Stomach (tissue), 4 donors: Measurements from ENCODE around the gene COL5A1.

Source experiments
- EP300 ChIP-seq: sonication (generic); formaldehyde crosslinking; IDR thresholded peaks from one replicate; pipeline ENCODE4 v1.6.1; 2017; ENCODE audit warnings: antibody characterized with exemption
- POLR2A ChIP-seq, 4 donors: fragments of 450-650 bp; IDR thresholded peaks; one replicate each; pipeline ENCODE4 v1.6.1; 2016; ENCODE audit warnings: antibody characterized with exemption in 4 of 4, control low read depth in 2 of 4, mild to moderate bottlenecking in 1 of 4, moderate library complexity in 1 of 4
- POLR2AphosphoS5 ChIP-seq, 3 donors: sonication (generic); formaldehyde crosslinking; IDR thresholded peaks; one replicate each; pipeline ENCODE4 v1.6.1; 2016; ENCODE audit warnings: antibody characterized with exemption in 3 of 3
- TF ChIP-seq, protein P1 (sequence below), 7 experiments: fragments of 450-650 bp in 4 of 7; fragments of 200-600 bp in 3 of 7; sonication (generic) in 3 of 7; IDR thresholded peaks; one replicate each; pipeline ENCODE4 v1.5.1; 2016 to 2019; ENCODE audit warnings: antibody characterized with exemption in 7 of 7, control low read depth in 2 of 7, mild to moderate bottlenecking in 1 of 7

DNA sequence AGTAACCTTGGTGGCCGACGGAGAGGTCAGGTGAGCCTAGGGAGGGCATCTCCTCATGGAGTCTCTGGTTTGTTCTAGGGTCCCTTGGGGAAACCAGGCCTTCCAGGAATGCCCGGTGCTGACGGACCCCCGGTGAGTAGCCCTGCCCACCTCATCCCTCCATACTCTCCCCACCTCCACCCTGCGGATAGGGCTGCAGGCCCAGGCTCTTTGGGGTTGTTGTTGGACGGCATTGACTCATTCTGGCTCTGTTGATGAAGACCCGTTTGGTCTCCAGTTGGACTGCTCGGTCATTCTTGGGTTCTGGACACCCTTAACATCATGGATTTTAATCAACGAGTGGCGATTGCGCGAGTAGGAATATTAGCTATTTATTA, 126.7 kb downstream of the COL5A1 start:
- TF ChIP-seq, protein P1, sequence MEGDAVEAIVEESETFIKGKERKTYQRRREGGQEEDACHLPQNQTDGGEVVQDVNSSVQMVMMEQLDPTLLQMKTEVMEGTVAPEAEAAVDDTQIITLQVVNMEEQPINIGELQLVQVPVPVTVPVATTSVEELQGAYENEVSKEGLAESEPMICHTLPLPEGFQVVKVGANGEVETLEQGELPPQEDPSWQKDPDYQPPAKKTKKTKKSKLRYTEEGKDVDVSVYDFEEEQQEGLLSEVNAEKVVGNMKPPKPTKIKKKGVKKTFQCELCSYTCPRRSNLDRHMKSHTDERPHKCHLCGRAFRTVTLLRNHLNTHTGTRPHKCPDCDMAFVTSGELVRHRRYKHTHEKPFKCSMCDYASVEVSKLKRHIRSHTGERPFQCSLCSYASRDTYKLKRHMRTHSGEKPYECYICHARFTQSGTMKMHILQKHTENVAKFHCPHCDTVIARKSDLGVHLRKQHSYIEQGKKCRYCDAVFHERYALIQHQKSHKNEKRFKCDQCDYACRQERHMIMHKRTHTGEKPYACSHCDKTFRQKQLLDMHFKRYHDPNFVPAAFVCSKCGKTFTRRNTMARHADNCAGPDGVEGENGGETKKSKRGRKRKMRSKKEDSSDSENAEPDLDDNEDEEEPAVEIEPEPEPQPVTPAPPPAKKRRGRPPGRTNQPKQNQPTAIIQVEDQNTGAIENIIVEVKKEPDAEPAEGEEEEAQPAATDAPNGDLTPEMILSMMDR (IDR thresholded peaks at IDR 0.05) = no peak
- TF ChIP-seq EP300 (no peak), POLR2AphosphoS5 (IDR thresholded peaks at IDR 0.05) (no peak), POLR2A (IDR thresholded peaks at IDR 0.05) (no peak)
